ENCODE results near the gene PELI3. TPM values are rescaled to one million over a fixed set of nuclear protein-coding genes. Genes with fewer than 3 reads are reported as not detected.

The PELI3 gene
- total and polyA plus RNA-seq, 2 of the 8 experiments (the other 6 are each of a cell fraction or from before 2014, with no cell fraction given) = 5.2 to 7.6 TPM

DNA sequence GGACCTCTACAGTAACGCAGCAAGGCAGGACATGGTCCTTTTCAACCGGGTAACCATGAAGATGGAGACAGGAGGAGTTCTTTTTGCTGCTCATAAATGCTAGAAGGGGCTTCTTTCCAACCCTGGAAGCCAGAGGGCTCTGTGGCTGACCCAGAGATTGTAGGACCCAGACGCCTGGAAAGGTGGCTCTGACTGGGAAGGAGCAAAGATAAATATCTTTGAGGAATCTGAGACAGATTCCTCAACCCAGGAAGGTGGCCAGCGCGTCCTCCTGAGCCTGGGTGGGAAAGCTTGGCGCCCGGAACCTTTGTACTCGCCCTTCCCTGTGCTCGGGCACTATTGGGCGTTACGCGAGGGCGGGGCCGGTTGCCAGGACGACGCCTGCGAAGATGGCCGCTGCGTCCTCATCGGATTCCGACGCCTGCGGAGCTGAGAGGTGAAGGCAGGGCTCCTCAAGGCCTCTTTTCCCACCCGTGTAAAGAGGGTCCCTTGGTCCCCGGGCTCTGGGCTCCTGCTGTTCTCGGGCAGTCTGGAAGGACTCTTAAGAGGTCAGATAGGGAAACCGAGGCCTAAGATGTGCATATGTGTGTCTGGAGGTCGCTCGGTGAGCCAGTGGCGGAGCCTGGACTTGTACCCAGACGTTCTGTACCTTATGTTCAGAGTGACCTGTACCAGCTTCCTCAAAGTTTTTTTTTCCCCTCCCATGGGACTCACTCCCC lies 43.7 kb downstream of the PELI3 start, which contains the start of gene BBS1 (continued):
- TF ChIP-seq SUZ12 (IDR thresholded peaks at IDR 0.05; ENCODE audit: low read length) (no peak), FOSL1 (IDR thresholded peaks at IDR 0.05; ENCODE audit: insufficient read depth, low read depth, low read length) (no peak), HDAC6 (IDR thresholded peaks at IDR 0.05; ENCODE audit: low read depth, low read length) (no peak), EP300 (IDR thresholded peaks at IDR 0.05; ENCODE audit: borderline replicate concordance in 1 of 2, low read depth in 2 of 2, low read length in 2 of 2) (no peak), SIRT6 (IDR thresholded peaks at IDR 0.05; ENCODE audit: low read length) (no peak), PHF8 (conservative IDR thresholded peaks at IDR 0.05; ENCODE audit: low read depth, low read length) (peak; percentile 63), RBBP5 (IDR thresholded peaks at IDR 0.05; ENCODE audit: borderline replicate concordance, low read depth, low read length) (no peak), JUN (IDR thresholded peaks at IDR 0.05; ENCODE audit: low read depth, low read length) (0 out of 2 replicates have a peak, but pooled peaks have one; percentile 9), GABPA (IDR thresholded peaks at IDR 0.05; ENCODE audit: borderline replicate concordance, insufficient read depth, low read length) (peak; percentile 83; the same call in 1 of the 2 replicates), RFX5 (IDR thresholded peaks at IDR 0.05; ENCODE audit: borderline replicate concordance, low read depth, low read length) (no peak), CHD1 (IDR thresholded peaks at IDR 0.05; ENCODE audit: low read depth, low read length) (no peak)
- TF ChIP-seq, protein P1, sequence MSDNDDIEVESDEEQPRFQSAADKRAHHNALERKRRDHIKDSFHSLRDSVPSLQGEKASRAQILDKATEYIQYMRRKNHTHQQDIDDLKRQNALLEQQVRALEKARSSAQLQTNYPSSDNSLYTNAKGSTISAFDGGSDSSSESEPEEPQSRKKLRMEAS (IDR thresholded peaks at IDR 0.05) = 0 out of 2 replicates have a peak, but pooled peaks have one; percentile 34
- TF ChIP-seq, protein P2, sequence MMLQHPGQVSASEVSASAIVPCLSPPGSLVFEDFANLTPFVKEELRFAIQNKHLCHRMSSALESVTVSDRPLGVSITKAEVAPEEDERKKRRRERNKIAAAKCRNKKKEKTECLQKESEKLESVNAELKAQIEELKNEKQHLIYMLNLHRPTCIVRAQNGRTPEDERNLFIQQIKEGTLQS (IDR thresholded peaks at IDR 0.05; ENCODE audit: insufficient read depth, low read depth, low read length) = no peak
